K562 (cell line): Measurements from ENCODE around the gene PRRT1. TPM values are rescaled to one million over a fixed set of nuclear protein-coding genes. Genes with fewer than 3 reads are reported as not detected.
A peak's percentile ranks its signal among the peaks of the same experiment; 100 is the strongest.

Experiments used
- BRD4 ChIP-seq: fragments of 200-600 bp; sonication (generic); IDR thresholded peaks from 2 replicates; pipeline ENCODE4 v1.6.1; 2017; ENCODE audit warnings: inconsistent platforms
- CXXC5 ChIP-seq: fragments of 250-450 bp; sonication (Bioruptor Pico); IDR thresholded peaks from 2 replicates; pipeline ENCODE4 v1.8.0; 2022; ENCODE audit warnings: inconsistent platforms, mild to moderate bottlenecking, moderate library complexity
- HNRNPH1 ChIP-seq: fragments of 200-400 bp; formaldehyde crosslinking; optimal IDR thresholded peaks from 2 replicates; pipeline ENCODE3; 2017; ENCODE audit warnings: low read depth, mild to moderate bottlenecking, low read length, moderate library complexity
- HNRNPLL ChIP-seq: fragments of 200-400 bp; formaldehyde crosslinking; IDR thresholded peaks from 2 replicates; pipeline ENCODE4 v1.6.1; 2017; ENCODE audit warnings: low read length, low read depth, mild to moderate bottlenecking; ENCODE audit not compliant: poor library complexity, severe bottlenecking
- IFI16 ChIP-seq: fragments of 250-450 bp; sonication (Bioruptor Pico); IDR thresholded peaks from 2 replicates; pipeline ENCODE4 v2.1.2; 2022; ENCODE audit warnings: mild to moderate bottlenecking, inconsistent platforms
- MCM3 ChIP-seq: fragments of 450-650 bp; IDR thresholded peaks from 2 replicates; pipeline ENCODE4 v1.6.1; 2016
- MCM5 ChIP-seq: fragments of 450-650 bp; IDR thresholded peaks from 2 replicates; pipeline ENCODE4 v1.6.1; 2016; ENCODE audit warnings: low read depth
- SREBF2 ChIP-seq: sonication (generic); formaldehyde crosslinking; IDR thresholded peaks from 2 replicates; pipeline ENCODE4 v1.4.0; 2020; ENCODE audit warnings: mild to moderate bottlenecking, missing genetic modification reagents
- THRAP3 ChIP-seq: fragments of 450-650 bp; IDR thresholded peaks from 2 replicates; pipeline ENCODE4 v1.6.1; 2016; ENCODE audit warnings: mild to moderate bottlenecking, inconsistent platforms, borderline replicate concordance
- ZNF444 ChIP-seq: fragments of 250-450 bp; sonication (Bioruptor Pico); IDR thresholded peaks from 2 replicates; pipeline ENCODE4 v1.4.0; 2020; ENCODE audit warnings: mild to moderate bottlenecking, moderate library complexity
- ZNF586 ChIP-seq: fragments of 450-650 bp; formaldehyde crosslinking; conservative IDR thresholded peaks from 2 replicates; pipeline ENCODE4 v1.4.0; 2020; ENCODE audit warnings: mild to moderate bottlenecking, moderate library complexity
- ZNF696 ChIP-seq: fragments of 250-450 bp; sonication (Bioruptor Pico); conservative IDR thresholded peaks from 2 replicates; pipeline ENCODE4 v1.4.0; 2020; ENCODE audit warnings: mild to moderate bottlenecking, moderate library complexity
- polyA plus RNA-seq, 8 experiments: library from polyadenylated mRNA; depleted of rRNA in 4 of 8; stranded (reverse) in 5 of 8; unstranded in 3 of 8; fragments of >200 nt; fragmentation: Nextera tagmentation in 2 of 8; fragmentation: Illumina TruSeq in 1 of 8; extraction: Ambion mirVana in 2 of 8; extraction: Trizol in 1 of 8; gene quantifications; 2 replicates each; pipeline versions ENCODE4 v1.2.1 to v1.2.3, GENCODE V29; 2011 to 2014; ENCODE audit warnings: inconsistent platforms in 1 of 8, missing spikeins in 1 of 8
- total RNA-seq, 7 experiments: library from RNA; depleted of rRNA in 6 of 7; stranded (reverse); fragments of >200 nt in 6 of 7; fragmentation: Illumina TruSeq in 2 of 7; extraction: Trizol in 2 of 7; gene quantifications; 2 replicates each; pipeline versions ENCODE4 v1.2.1 to v1.2.3, GENCODE V29; 2011 to 2021; ENCODE audit warnings: low replicate concordance in 1 of 7
- TF ChIP-seq, protein P1 (sequence below): IDR thresholded peaks from 2 replicates; pipeline ENCODE4 v1.6.1; 2014; ENCODE audit warnings: antibody characterized with exemption
- TF ChIP-seq, protein P2 (sequence below): fragments of 450-650 bp; formaldehyde crosslinking; IDR thresholded peaks from 2 replicates; pipeline ENCODE4 v1.4.0; 2020; ENCODE audit warnings: mild to moderate bottlenecking, moderate library complexity
- TF ChIP-seq, protein P3 (sequence below), 2 experiments: fragments of 450-650 bp; conservative IDR thresholded peaks; 2 replicates each; pipeline ENCODE4 v1.6.1; 2017; ENCODE audit warnings: mild to moderate bottlenecking in 2 of 2, moderate library complexity in 2 of 2
- TF ChIP-seq, protein P4 (sequence below): fragments of 250-450 bp; sonication (Bioruptor Pico); IDR thresholded peaks from 2 replicates; pipeline ENCODE4 v1.6.1; 2021; ENCODE audit warnings: mild to moderate bottlenecking
- TF ChIP-seq, protein P5 (sequence below): sonication (generic); formaldehyde crosslinking; IDR thresholded peaks from 2 replicates; pipeline ENCODE4 v1.8.1; 2022; ENCODE audit warnings: missing genetic modification reagents
- TF ChIP-seq, protein P6 (sequence below): sonication (generic); formaldehyde crosslinking; IDR thresholded peaks from 2 replicates; pipeline ENCODE4 v1.8.0; 2022; ENCODE audit warnings: mild to moderate bottlenecking, missing genetic modification reagents

The PRRT1 gene
- total and polyA plus RNA-seq, 9 of the 15 experiments (the other 6 are each of a cell fraction or from before 2014, with no cell fraction given): 0.14 to 3.5 (median 0.41) TPM

DNA sequence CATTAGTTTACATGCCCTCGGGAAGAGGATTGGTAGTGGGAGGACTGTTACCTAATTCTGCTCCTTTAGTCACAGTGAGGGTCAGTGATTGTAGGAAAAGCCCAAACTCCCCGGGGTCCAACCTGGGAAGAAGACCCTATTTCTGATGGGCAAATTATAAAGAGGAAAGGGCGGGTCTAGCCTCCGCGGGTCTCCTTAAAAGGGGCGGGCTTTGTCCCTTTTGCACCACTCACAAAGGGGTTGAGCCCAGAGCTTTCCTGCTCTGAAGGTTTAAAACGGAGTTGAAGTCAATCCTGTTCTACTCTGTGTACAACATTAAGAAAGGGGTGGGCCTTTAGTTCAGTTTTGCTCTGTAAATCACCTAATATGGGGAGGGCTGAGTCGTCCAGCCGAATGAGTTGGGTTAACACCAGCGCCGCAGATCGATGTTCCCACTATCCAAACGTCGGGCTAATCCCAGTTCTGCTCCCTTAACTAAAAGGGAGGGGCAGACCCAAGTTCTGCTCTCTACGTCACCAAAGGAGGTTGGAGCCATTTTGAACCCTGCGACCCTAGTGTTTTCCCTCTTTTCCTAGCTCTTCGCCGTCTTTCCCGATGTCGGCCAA is 25.5 kb upstream of the PRRT1 start (continued):
- TF ChIP-seq, protein P1, sequence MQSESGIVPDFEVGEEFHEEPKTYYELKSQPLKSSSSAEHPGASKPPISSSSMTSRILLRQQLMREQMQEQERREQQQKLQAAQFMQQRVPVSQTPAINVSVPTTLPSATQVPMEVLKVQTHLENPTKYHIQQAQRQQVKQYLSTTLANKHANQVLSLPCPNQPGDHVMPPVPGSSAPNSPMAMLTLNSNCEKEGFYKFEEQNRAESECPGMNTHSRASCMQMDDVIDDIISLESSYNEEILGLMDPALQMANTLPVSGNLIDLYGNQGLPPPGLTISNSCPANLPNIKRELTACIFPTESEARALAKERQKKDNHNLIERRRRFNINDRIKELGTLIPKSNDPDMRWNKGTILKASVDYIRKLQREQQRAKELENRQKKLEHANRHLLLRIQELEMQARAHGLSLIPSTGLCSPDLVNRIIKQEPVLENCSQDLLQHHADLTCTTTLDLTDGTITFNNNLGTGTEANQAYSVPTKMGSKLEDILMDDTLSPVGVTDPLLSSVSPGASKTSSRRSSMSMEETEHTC: no peak
- TF ChIP-seq HNRNPLL: no peak
- no peak for TF ChIP-seq ZNF444 (CRISPR knock-in tag)
- TF ChIP-seq, protein P2, sequence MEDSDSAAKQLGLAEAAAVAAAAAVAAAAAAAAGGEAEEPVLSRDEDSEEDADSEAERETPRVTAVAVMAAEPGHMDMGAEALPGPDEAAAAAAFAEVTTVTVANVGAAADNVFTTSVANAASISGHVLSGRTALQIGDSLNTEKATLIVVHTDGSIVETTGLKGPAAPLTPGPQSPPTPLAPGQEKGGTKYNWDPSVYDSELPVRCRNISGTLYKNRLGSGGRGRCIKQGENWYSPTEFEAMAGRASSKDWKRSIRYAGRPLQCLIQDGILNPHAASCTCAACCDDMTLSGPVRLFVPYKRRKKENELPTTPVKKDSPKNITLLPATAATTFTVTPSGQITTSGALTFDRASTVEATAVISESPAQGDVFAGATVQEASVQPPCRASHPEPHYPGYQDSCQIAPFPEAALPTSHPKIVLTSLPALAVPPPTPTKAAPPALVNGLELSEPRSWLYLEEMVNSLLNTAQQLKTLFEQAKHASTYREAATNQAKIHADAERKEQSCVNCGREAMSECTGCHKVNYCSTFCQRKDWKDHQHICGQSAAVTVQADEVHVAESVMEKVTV (CRISPR knock-in tag): 0 out of 2 replicates have a peak, but pooled peaks have one; percentile 40
- TF ChIP-seq ZNF696 (CRISPR knock-in tag): 0 out of 2 replicates have a peak, but pooled peaks have one; percentile 47
- TF ChIP-seq, protein P3, sequence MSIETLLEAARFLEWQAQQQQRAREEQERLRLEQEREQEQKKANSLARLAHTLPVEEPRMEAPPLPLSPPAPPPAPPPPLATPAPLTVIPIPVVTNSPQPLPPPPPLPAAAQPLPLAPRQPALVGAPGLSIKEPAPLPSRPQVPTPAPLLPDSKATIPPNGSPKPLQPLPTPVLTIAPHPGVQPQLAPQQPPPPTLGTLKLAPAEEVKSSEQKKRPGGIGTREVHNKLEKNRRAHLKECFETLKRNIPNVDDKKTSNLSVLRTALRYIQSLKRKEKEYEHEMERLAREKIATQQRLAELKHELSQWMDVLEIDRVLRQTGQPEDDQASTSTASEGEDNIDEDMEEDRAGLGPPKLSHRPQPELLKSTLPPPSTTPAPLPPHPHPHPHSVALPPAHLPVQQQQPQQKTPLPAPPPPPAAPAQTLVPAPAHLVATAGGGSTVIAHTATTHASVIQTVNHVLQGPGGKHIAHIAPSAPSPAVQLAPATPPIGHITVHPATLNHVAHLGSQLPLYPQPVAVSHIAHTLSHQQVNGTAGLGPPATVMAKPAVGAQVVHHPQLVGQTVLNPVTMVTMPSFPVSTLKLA (conservative IDR thresholded peaks at IDR 0.05): no peak; a peak in 1 of 4 replicates
- no peak; the same call in 1 of the 2 replicates for TF ChIP-seq CXXC5 (CRISPR knock-in tag)
- TF ChIP-seq MCM5: no peak
- no peak for TF ChIP-seq HNRNPH1
- TF ChIP-seq, protein P4, sequence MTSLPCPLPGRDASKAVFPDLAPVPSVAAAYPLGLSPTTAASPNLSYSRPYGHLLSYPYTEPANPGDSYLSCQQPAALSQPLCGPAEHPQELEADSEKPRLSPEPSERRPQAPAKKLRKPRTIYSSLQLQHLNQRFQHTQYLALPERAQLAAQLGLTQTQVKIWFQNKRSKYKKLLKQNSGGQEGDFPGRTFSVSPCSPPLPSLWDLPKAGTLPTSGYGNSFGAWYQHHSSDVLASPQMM: no peak
- TF ChIP-seq BRD4: no peak
- no peak for TF ChIP-seq THRAP3
- 0 out of 2 replicates have a peak, but pooled peaks have one; percentile 31 for TF ChIP-seq IFI16 (CRISPR knock-in tag)
- TF ChIP-seq SREBF2 (CRISPR knock-in tag): 0 out of 2 replicates have a peak, but pooled peaks have one; percentile 79
- TF ChIP-seq ZNF586 (CRISPR knock-in tag): no peak
- TF ChIP-seq, protein P5, sequence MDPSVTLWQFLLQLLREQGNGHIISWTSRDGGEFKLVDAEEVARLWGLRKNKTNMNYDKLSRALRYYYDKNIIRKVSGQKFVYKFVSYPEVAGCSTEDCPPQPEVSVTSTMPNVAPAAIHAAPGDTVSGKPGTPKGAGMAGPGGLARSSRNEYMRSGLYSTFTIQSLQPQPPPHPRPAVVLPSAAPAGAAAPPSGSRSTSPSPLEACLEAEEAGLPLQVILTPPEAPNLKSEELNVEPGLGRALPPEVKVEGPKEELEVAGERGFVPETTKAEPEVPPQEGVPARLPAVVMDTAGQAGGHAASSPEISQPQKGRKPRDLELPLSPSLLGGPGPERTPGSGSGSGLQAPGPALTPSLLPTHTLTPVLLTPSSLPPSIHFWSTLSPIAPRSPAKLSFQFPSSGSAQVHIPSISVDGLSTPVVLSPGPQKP (CRISPR knock-in tag): no peak
- no peak for TF ChIP-seq MCM3
- TF ChIP-seq, protein P6, sequence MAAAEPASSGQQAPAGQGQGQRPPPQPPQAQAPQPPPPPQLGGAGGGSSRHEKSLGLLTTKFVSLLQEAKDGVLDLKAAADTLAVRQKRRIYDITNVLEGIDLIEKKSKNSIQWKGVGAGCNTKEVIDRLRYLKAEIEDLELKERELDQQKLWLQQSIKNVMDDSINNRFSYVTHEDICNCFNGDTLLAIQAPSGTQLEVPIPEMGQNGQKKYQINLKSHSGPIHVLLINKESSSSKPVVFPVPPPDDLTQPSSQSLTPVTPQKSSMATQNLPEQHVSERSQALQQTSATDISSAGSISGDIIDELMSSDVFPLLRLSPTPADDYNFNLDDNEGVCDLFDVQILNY: no peak
